ENCODE results near the gene IL1RAPL2.

The IL1RAPL2 gene

DNA sequence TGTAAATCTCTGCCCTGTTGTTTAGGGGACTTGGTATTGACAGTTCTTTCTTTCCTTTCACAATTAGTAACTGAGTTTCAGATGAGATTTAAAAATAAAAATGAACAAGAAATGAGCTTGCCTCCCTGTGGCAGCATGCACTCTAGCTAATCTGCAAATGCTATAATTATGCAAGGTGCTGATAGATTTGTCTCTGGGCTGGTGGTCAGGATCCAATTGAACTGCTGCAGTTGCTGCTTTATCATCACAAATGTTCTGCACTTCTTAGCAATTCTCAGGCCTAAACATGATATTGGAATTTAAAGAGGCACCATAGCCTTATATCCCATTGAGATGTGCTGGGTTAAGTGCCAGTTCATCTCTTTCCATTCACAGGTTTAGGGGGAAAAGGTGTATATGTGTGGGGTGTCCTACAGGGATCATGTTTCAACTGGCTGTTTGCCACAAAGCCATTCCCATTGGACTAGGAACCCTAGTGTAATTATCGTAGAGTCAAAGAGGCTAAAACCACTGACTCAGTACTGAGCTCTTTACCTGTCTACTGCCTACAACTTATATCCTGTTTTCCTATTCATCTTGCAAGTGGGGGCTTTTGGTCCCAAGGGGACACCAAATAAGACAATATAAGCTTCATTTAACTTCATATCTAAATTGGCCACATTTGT is 914.8 kb downstream of the IL1RAPL2 start:
- no peak for DNase-seq (ENCODE audit: low spot score)
- TF ChIP-seq CTCF (IDR thresholded peaks at IDR 0.05; ENCODE audit: extremely low read depth, missing control alignments): no peak

- no peak for TF ChIP-seq CTCF (IDR thresholded peaks at IDR 0.05; ENCODE audit: extremely low read depth, missing control alignments)
- DNase-seq (ENCODE audit: low spot score): no peak
Measured at GRCh38 chrX:105483011-105483410, 917.0 kb downstream of the IL1RAPL2 start.

DNA sequence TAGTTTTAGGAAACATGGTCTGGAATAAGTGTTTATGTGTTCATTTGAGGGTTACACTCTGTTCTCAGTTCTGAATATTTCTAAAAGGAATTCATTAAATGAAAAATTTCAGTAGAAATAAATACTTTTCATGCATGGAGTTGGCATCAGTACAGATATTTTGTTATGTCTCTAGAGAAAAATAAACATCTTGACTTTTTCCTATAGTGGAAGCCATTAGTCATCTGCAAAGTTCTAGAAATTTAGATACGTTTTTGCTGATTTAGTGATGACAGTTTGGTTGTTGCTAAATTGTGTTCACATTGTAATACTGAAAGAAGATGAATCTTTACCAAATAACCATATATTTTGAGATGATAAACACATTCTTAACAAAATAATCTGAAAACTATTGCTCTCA is 922.7 kb downstream of the IL1RAPL2 start:
- DNase-seq (ENCODE audit: low spot score): no peak
- no peak for TF ChIP-seq CTCF (IDR thresholded peaks at IDR 0.05; ENCODE audit: extremely low read depth, missing control alignments)

DNA sequence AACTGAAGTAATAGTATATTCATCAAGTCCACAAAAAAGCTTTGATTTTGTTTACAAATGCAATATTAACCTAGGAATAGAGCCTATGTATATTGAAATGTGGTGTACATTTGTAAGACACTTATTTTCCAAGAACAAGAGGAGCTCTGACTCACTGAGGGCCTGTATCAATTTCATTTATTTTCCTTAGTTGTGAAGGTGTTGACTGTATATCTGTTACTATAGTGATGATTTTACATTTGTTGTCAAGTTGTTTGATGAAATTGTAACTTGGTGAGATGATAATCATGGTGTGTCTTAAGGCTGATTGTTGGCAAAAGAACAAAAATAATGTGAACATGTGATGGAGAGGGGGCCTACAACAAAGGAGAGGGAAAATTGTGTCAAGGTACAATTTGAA is 929.4 kb downstream of the IL1RAPL2 start:
- DNase-seq (ENCODE audit: low spot score): no peak

DNA sequence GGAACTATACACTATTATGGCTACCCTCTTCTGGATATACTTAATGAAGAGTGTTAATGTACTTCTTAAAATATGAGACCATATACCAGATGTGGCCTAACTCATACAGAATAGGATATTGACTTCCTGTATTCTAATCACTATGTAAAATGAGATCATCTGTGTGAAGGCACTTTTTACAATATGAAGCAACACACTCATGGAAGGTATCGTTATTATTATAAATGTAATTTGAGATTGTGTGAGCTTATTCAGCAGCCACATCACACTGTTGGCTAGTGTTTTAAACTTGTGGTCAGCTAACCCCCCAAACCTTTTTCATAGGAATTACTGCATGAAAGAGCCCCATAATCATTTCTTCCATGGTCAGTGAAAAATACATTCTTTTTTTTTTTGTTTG is 936.3 kb downstream of the IL1RAPL2 start:
- no peak for DNase-seq (ENCODE audit: low spot score)
- TF ChIP-seq CTCF (IDR thresholded peaks at IDR 0.05; ENCODE audit: extremely low read depth, missing control alignments): no peak

More for the DNA sequence above, 929.4 kb downstream of the IL1RAPL2 start:
- no peak for TF ChIP-seq CTCF (IDR thresholded peaks at IDR 0.05; ENCODE audit: extremely low read depth, missing control alignments)

- TF ChIP-seq CTCF (IDR thresholded peaks at IDR 0.05; ENCODE audit: extremely low read depth, missing control alignments): no peak
- no peak for DNase-seq (ENCODE audit: low spot score)
Measured at GRCh38 chrX:105515561-105515960, 949.6 kb downstream of the IL1RAPL2 start.

- DNase-seq (ENCODE audit: low spot score): no peak
- no peak for TF ChIP-seq CTCF (IDR thresholded peaks at IDR 0.05; ENCODE audit: extremely low read depth, missing control alignments)
Measured at GRCh38 chrX:105526431-105526830, 960.4 kb downstream of the IL1RAPL2 start.
